Heart right ventricle (tissue), 16 donors: ENCODE data around the gene LIPA. TPM values are rescaled to one million over a fixed set of nuclear protein-coding genes. Genes with fewer than 3 reads are reported as not detected.
A peak's percentile ranks its signal among the peaks of the same experiment; 100 is the strongest.

ENCODE experiments used
- ATAC-seq, 8 donors: fragments of 200-7000 bp; cut with Tn5 transposase; one replicate each; pipeline ENCODE4 v1.9.1; 2020; ENCODE audit warnings: mild to moderate bottlenecking in 8 of 8, moderate library complexity in 8 of 8, moderate number of reproducible peaks in 1 of 8
- DNase-seq, 2 donors: peaks; one replicate each; pipeline ENCODE4 v3.0.0-alpha.2; 2020
- H3K27ac ChIP-seq, 10 donors: fragments of 200-600 bp; sonication (generic) in 2 of 10; one replicate each; pipeline versions ENCODE4 v1.5.0 to v1.8.0; 2020 to 2022; ENCODE audit warnings: mild to moderate bottlenecking in 3 of 10
- H3K27me3 ChIP-seq, 7 donors: fragments of 200-600 bp; one replicate each; pipeline ENCODE4 v1.8.0; 2021 to 2022; ENCODE audit warnings: mild to moderate bottlenecking in 2 of 7
- H3K36me3 ChIP-seq, 9 donors: fragments of 200-600 bp; sonication (generic) in 1 of 9; one replicate each; pipeline versions ENCODE4 v1.5.0 to v1.8.0; 2020 to 2022; ENCODE audit warnings: mild to moderate bottlenecking in 2 of 9
- H3K4me1 ChIP-seq, 9 donors: fragments of 200-600 bp; sonication (generic) in 1 of 9; one replicate each; pipeline versions ENCODE4 v1.5.0 to v1.8.0; 2020 to 2022; ENCODE audit warnings: mild to moderate bottlenecking in 4 of 9
- H3K4me3 ChIP-seq, 10 donors: fragments of 200-600 bp; sonication (generic) in 2 of 10; one replicate each; pipeline versions ENCODE4 v1.5.0 to v1.8.0; 2020 to 2022; ENCODE audit warnings: mild to moderate bottlenecking in 7 of 10, moderate library complexity in 2 of 10
- H3K9me3 ChIP-seq, 11 donors: fragments of 200-600 bp in 10 of 11; sonication (generic) in 2 of 11; one replicate each; pipeline versions ENCODE4 v1.5.0 to v1.8.0; 2013 to 2022; ENCODE audit warnings: mild to moderate bottlenecking in 2 of 11, control low read depth in 1 of 11, moderate library complexity in 1 of 11
- CTCF ChIP-seq, 9 donors: fragments of 200-600 bp; sonication (generic) in 2 of 9; IDR thresholded peaks; one replicate each; pipeline versions ENCODE4 v1.5.0 to v1.8.0; 2021 to 2022; ENCODE audit warnings: antibody characterized with exemption in 9 of 9, mild to moderate bottlenecking in 5 of 9, moderate library complexity in 1 of 9
- WGBS, 2 donors: extraction: QIAGEN DNeasy Blood & Tissue Kit; methylation state at CpG; one replicate each; pipeline ENCODE4 v1.1.7; 2013; ENCODE audit warnings: inconsistent platforms in 1 of 2; 5-methylcytosine and 5-hydroxymethylcytosine counted together
- intact Hi-C, 10 donors: fragments of 100-400 bp; cut with DNase I; formaldehyde crosslinking; loops; one replicate each; pipeline versions ENCODE4 v1.11.1 to v1.14.2; 2022
- polyA plus RNA-seq, 2 donors: library from polyadenylated mRNA; stranded (reverse); fragments of 200-250 nt; gene quantifications; one replicate each; pipeline ENCODE4 v1.2.3, GENCODE V29; 2013
- total RNA-seq, 10 donors: library from RNA; stranded (reverse); fragmentation: NEBNext Ultra II Directional in 3 of 10; extraction: Animal tissue kit (Norgen Biotek cat#: 25700) in 3 of 10; gene quantifications; one replicate each; pipeline versions ENCODE4 v1.2.1 to v1.2.4, GENCODE V29; 2021 to 2023
- donor health status: Arrhythmogenic right ventricular cardiomyopathy.
- donor health status: ischemic (EF 13 %, LVEDD 7.1; RV severe dilation, severe dysfunction).
- donor health status: healthy with polysubstance abuse.
- donor health status: DM: no; HTN: yes; CAD: no.
- donor health status: DM: no; HTN: no; CAD: no.
- donor health status: ischemic (EF 25% LVEDD 6.9; RV normal size, moderate dysfunction).
- donor health status: ischemic (EF 25% LVEDD 5.7; RV mildly dilated, moderate dysfunction).
- donor health status: healthy.
- donor health status: DM: yes; HTN: yes; CAD: no.
- donor health status: Ischemic cardiomyopathy.
- donor health status: ischemic (EF 35%, LVEDD 5.7; RV mildly dilated, moderate dysfunction).
- donor health status: nonischemic (EF 11% LVEDD 7.7; RV severe dilation, severe dysfunction).
- donor health status: DM: yes; HTN: yes; CAD: no.
- donor health status: PGD.
- donor health status: ischemic (EF 29% LVEDD 5.4; RV normal size, mild dysfunction).
- donor health status: nonischemic (EF 23%, LVEDD 6.1; RV moderate dilation, normal function).

The LIPA gene
- total and polyA plus RNA-seq, 12 donors: 7.8 to 58.5 (median 15.3) TPM

GRCh38 chr10:89269433-89270152, 18.0 kb upstream of the LIPA start:
- no peak for TF ChIP-seq CTCF (IDR thresholded peaks at IDR 0.05)
- intact Hi-C loops: no loop called here
- Histone ChIP-seq H3K27me3 (no peaks in the 10 kb centered on the region), H3K27ac (no peak overlapping the region), H3K9me3 (no peaks in the 10 kb centered on the region), H3K36me3 (no peaks in the 10 kb centered on the region), H3K4me1 (peaks cover 0 to 14% (median 10%) of the 10 kb centered on the region in 9 donors), H3K4me3 (no peak overlapping the region)
- WGBS, 2 donors: 93 to 94% methylated on average over 3 of the region's 3 CpGs
- ATAC-seq (no peak), DNase-seq (no peak)

GRCh38 chr10:89266721-89267453, 15.3 kb upstream of the LIPA start:
- Histone ChIP-seq H3K27ac (peak overlapping the region in 3 of 10 donors; percentile 20 to 52 (median 47)), H3K4me1 (peaks cover 0 to 26% (median 12%) of the 10 kb centered on the region in 9 donors), H3K9me3 (no peaks in the 10 kb centered on the region), H3K4me3 (no peak overlapping the region), H3K27me3 (no peaks in the 10 kb centered on the region), H3K36me3 (no peaks in the 10 kb centered on the region)
- no peak for DNase-seq
- WGBS, 2 donors: 22 to 27% methylated on average over 1 of the region's 1 CpG
- intact Hi-C loops: no loop called here
- no peak for TF ChIP-seq CTCF (IDR thresholded peaks at IDR 0.05)
- peak in 1 of 8 donors; percentile 19 for ATAC-seq

GRCh38 chr10:89263531-89263930, 12.0 kb upstream of the LIPA start:
- Histone ChIP-seq H3K36me3 (no peaks in the 10 kb centered on the region), H3K9me3 (no peaks in the 10 kb centered on the region), H3K27ac (no peak overlapping the region), H3K4me1 (peaks cover 0 to 32% (median 11%) of the 10 kb centered on the region in 9 donors), H3K4me3 (no peak overlapping the region), H3K27me3 (no peaks in the 10 kb centered on the region)
- TF ChIP-seq CTCF (IDR thresholded peaks at IDR 0.05): no peak
- ATAC-seq (no peak), DNase-seq (no peak)
- intact Hi-C loops: no loop called here
- 89 to 91% methylated on average over 1 of the region's 1 CpG for WGBS, 2 donors

GRCh38 chr10:89263091-89263490, 11.5 kb upstream of the LIPA start:
- Histone ChIP-seq H3K27me3 (no peaks in the 10 kb centered on the region), H3K27ac (peak overlapping the region in 2 of 10 donors; percentile 10 to 15), H3K4me1 (peaks cover 0 to 32% (median 11%) of the 10 kb centered on the region in 9 donors), H3K9me3 (no peaks in the 10 kb centered on the region), H3K4me3 (no peak overlapping the region), H3K36me3 (no peaks in the 10 kb centered on the region)
- WGBS, 2 donors: 84 to 91% methylated on average over 1 of the region's 1 CpG
- no peak for DNase-seq
- intact Hi-C loops: no loop called here
- ATAC-seq: no peak
- TF ChIP-seq CTCF (IDR thresholded peaks at IDR 0.05): no peak
